Astrocyte (in vitro differentiated cells and primary cell): Measurements from ENCODE around the gene HOXB7. TPM values are rescaled to one million over a fixed set of nuclear protein-coding genes. Genes with fewer than 3 reads are reported as not detected.

Experiments used
- DNase-seq: peaks from one replicate; pipeline ENCODE4 v3.0.0-alpha.2; 2010; ENCODE audit warnings: low read depth
- FAIRE-seq: peaks from 2 replicates; lab custom pipeline; 2011; peaks lifted over from hg19 to GRCh38; lab: Jason Lieb, UNC
- H2AFZ ChIP-seq: 2 replicates; pipeline ENCODE4 v1.6.0; 2012; ENCODE audit warnings: low read depth, low read length, inconsistent platforms
- H3K27ac ChIP-seq: 2 replicates; pipeline ENCODE4 v1.5.1; 2011; ENCODE audit warnings: low read depth, low read length, inconsistent platforms
- H3K27me3 ChIP-seq: 2 replicates; pipeline ENCODE4 v1.6.0; 2011; ENCODE audit warnings: low read length, inconsistent platforms; ENCODE audit not compliant: insufficient read depth
- H3K36me3 ChIP-seq: 2 replicates; pipeline ENCODE4 v1.5.1; 2011; ENCODE audit warnings: low read length, inconsistent platforms; ENCODE audit not compliant: insufficient read depth
- H3K4me1 ChIP-seq: 2 replicates; pipeline ENCODE4 v1.5.1; 2011; ENCODE audit warnings: low read length, inconsistent platforms; ENCODE audit not compliant: insufficient read depth
- H3K4me2 ChIP-seq: 2 replicates; pipeline ENCODE4 v1.6.0; 2012; ENCODE audit warnings: low read length, inconsistent platforms
- H3K4me3 ChIP-seq: 2 replicates; pipeline ENCODE4 v1.5.1; 2011; ENCODE audit warnings: low read depth, mild to moderate bottlenecking, low read length, inconsistent platforms; ENCODE audit not compliant: insufficient read depth
- H3K79me2 ChIP-seq: 2 replicates; pipeline ENCODE4 v1.6.0; 2012; ENCODE audit warnings: mild to moderate bottlenecking, low read length, inconsistent platforms; ENCODE audit not compliant: insufficient read depth
- H3K9ac ChIP-seq: 2 replicates; pipeline ENCODE4 v1.6.0; 2012; ENCODE audit warnings: mild to moderate bottlenecking, low read length, inconsistent platforms
- H3K9me3 ChIP-seq: 2 replicates; pipeline ENCODE4 v1.5.1; 2012; ENCODE audit warnings: low read depth, mild to moderate bottlenecking, low read length, inconsistent platforms; ENCODE audit not compliant: insufficient read depth
- H4K20me1 ChIP-seq: 2 replicates; pipeline ENCODE4 v1.6.0; 2012; ENCODE audit warnings: low read length, inconsistent platforms; ENCODE audit not compliant: insufficient read depth
- H3K27ac Mint-ChIP-seq: one replicate; pipeline ENCODE4 v1.8.0; 2021; ENCODE audit warnings: mild to moderate bottlenecking, mixed read lengths; ENCODE audit not compliant: unreplicated experiment
- H3K27me3 Mint-ChIP-seq: one replicate; pipeline ENCODE4 v1.8.0; 2021; ENCODE audit warnings: low read depth, mixed read lengths; ENCODE audit not compliant: unreplicated experiment
- H3K36me3 Mint-ChIP-seq: one replicate; pipeline ENCODE4 v1.8.0; 2021; ENCODE audit warnings: low read depth, mixed read lengths; ENCODE audit not compliant: unreplicated experiment
- H3K4me1 Mint-ChIP-seq: one replicate; pipeline ENCODE4 v1.8.0; 2021; ENCODE audit warnings: low read depth, mixed read lengths; ENCODE audit not compliant: unreplicated experiment
- H3K4me3 Mint-ChIP-seq: one replicate; pipeline ENCODE4 v1.8.0; 2021; ENCODE audit warnings: mild to moderate bottlenecking, moderate library complexity, mixed read lengths; ENCODE audit not compliant: unreplicated experiment
- H3K9me3 Mint-ChIP-seq: one replicate; pipeline ENCODE4 v1.8.0; 2021; ENCODE audit warnings: mild to moderate bottlenecking, mixed read lengths; ENCODE audit not compliant: unreplicated experiment
- EZH2 ChIP-seq: IDR thresholded peaks from 2 replicates; pipeline ENCODE4 v1.6.1; 2012; ENCODE audit warnings: mild to moderate bottlenecking, low read length, inconsistent platforms; ENCODE audit not compliant: insufficient read depth
- total RNA-seq: library from RNA; stranded (reverse); gene quantifications from 2 replicates; pipeline ENCODE4 v1.2.1, GENCODE V29; 2021
- TF ChIP-seq, protein P1 (sequence below): IDR thresholded peaks from 2 replicates; pipeline ENCODE4 v1.5.1; 2011; ENCODE audit warnings: low read depth, mild to moderate bottlenecking, inconsistent platforms, low read length, moderate library complexity; ENCODE audit not compliant: insufficient read depth

The HOXB7 gene
- total RNA-seq, 1 donor from 2014 or later: not detected

DNA sequence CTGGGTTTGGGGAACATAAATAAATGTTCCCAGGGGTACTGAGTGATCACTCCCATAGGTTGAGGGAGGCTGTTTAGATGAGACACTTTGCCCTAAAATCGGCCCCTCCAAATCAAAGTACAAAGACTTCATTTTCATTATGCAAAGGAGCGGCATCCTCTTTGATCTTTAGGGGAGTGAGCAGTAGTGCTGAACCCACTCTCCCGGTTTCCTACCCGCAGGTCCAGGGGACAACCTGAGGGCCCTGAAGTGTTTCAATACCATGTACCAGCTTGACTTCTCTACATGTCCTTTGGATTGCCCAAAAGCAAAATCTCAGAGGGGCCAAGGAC is 9.6 kb downstream of the HOXB7 start:
- no peak overlapping the region for H3K4me3 Mint-ChIP-seq
- H3K4me2 ChIP-seq: no peak overlapping the region
- H3K27ac ChIP-seq: no peak overlapping the region
- no peak overlapping the region for H3K27ac Mint-ChIP-seq
- no peaks in the 10 kb centered on the region for H3K4me1 Mint-ChIP-seq
- peaks cover 94% of the 10 kb centered on the region for H3K27me3 Mint-ChIP-seq
- no peak overlapping the region for H3K4me3 ChIP-seq
- FAIRE-seq (no peak), DNase-seq (no peak)
- peaks cover 31% of the 10 kb centered on the region for H4K20me1 ChIP-seq
- no peaks in the 10 kb centered on the region for H3K36me3 ChIP-seq
- H3K79me2 ChIP-seq: no peaks in the 10 kb centered on the region
- peaks cover 51% of the 10 kb centered on the region for H3K9me3 Mint-ChIP-seq
- H3K36me3 Mint-ChIP-seq: no peaks in the 10 kb centered on the region
- H2AFZ ChIP-seq: no peak overlapping the region
- peaks cover 5% of the 10 kb centered on the region for H3K4me1 ChIP-seq
- H3K9me3 ChIP-seq: no peaks in the 10 kb centered on the region
- peaks cover 98% of the 10 kb centered on the region for H3K27me3 ChIP-seq
- H3K9ac ChIP-seq: no peak overlapping the region
- no peak for TF ChIP-seq EZH2
- TF ChIP-seq, protein P1, sequence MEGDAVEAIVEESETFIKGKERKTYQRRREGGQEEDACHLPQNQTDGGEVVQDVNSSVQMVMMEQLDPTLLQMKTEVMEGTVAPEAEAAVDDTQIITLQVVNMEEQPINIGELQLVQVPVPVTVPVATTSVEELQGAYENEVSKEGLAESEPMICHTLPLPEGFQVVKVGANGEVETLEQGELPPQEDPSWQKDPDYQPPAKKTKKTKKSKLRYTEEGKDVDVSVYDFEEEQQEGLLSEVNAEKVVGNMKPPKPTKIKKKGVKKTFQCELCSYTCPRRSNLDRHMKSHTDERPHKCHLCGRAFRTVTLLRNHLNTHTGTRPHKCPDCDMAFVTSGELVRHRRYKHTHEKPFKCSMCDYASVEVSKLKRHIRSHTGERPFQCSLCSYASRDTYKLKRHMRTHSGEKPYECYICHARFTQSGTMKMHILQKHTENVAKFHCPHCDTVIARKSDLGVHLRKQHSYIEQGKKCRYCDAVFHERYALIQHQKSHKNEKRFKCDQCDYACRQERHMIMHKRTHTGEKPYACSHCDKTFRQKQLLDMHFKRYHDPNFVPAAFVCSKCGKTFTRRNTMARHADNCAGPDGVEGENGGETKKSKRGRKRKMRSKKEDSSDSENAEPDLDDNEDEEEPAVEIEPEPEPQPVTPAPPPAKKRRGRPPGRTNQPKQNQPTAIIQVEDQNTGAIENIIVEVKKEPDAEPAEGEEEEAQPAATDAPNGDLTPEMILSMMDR: no peak

DNA sequence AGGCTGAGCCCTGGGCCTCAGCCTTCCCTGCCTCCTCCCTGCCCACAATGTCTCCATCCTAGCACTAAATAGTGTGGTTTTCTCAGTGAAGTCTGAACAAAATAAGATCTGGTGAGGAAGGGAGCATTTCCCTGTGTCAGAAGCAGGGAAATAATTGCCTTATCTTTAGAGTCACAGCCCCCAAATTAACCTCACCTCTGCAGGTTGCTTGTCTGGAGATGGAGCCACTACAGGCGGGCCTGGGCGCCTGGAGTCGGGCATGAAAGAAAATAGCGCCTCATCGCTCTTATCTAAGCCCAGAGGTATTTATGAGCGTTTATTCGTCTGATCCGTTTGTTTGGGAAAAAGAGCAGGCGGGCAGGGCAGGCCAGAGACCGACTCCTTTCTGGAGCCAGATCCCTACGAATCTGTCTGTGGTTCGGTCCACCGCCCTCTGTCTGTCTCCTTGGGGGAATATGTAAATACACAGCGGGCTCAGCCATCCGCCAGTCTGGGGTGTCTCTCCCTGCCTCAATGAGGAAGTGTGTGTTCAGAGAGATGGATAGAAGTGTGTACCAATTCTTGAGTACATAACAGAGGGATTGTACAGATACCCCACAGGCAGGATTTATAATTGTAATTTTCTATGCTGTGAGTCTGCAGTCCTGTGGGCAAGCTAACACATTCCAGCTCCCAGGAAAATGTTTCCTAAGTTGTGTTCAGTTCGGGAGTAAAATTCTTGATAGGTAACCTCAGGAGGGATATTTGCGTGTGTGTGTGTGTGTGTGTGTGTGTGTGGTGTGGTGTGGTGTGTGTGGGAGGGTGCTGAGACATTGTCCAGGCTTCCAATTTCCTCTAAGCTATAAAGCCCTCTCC is 10.3 kb downstream of the HOXB7 start:
- Histone ChIP-seq H3K9ac (no peak overlapping the region), H2AFZ (no peak overlapping the region), H3K27me3 (peaks cover 98% of the 10 kb centered on the region), H3K27ac (no peak overlapping the region), H3K9me3 (no peaks in the 10 kb centered on the region), H3K4me3 (no peak overlapping the region), H3K36me3 (no peaks in the 10 kb centered on the region), H3K4me1 (peaks cover 9% of the 10 kb centered on the region), H3K79me2 (no peaks in the 10 kb centered on the region), H4K20me1 (peaks cover 30% of the 10 kb centered on the region), H3K4me2 (no peak overlapping the region)
- no peak overlapping the region for H3K4me3 Mint-ChIP-seq
- DNase-seq (no peak), FAIRE-seq (no peak)
- H3K9me3 Mint-ChIP-seq: peaks cover 51% of the 10 kb centered on the region
- H3K4me1 Mint-ChIP-seq: no peaks in the 10 kb centered on the region
- TF ChIP-seq, protein P1: no peak
- no peak for TF ChIP-seq EZH2
- peaks cover 94% of the 10 kb centered on the region for H3K27me3 Mint-ChIP-seq
- no peak overlapping the region for H3K27ac Mint-ChIP-seq
- H3K36me3 Mint-ChIP-seq: no peaks in the 10 kb centered on the region

DNA sequence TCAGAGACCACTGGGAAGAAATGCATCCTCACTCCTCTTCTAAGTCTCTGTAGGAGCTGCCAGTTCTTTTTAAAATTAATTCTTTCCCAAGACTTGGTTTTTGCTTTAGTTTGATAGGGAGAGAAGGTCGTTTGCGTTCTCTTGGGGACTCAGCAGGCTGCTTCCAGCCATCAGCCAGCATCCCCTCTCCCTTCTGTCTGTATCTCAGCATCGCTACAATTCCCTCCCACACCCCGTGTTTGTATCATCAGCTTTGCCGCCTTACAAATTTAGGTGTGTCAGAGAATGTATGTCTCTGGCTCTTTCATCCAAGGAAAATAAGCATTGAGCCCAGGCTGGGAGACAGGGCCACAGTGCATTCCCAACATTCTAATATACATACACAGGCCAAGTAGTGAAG is 11.5 kb downstream of the HOXB7 start:
- no peak for FAIRE-seq
- no peaks in the 10 kb centered on the region for H3K4me1 Mint-ChIP-seq
- no peak overlapping the region for H3K4me3 Mint-ChIP-seq

More for the DNA sequence above, 11.5 kb downstream of the HOXB7 start:
- peaks cover 14% of the 10 kb centered on the region for H3K4me1 ChIP-seq
- peaks cover 98% of the 10 kb centered on the region for H3K27me3 ChIP-seq
- Mint-ChIP-seq H3K9me3 (peaks cover 51% of the 10 kb centered on the region), H3K27me3 (peaks cover 94% of the 10 kb centered on the region), H3K36me3 (no peaks in the 10 kb centered on the region), H3K27ac (no peak overlapping the region)
- no peak overlapping the region for H2AFZ ChIP-seq
- no peak overlapping the region for H3K9ac ChIP-seq
- H3K4me3 ChIP-seq: no peak overlapping the region
- TF ChIP-seq, protein P1: no peak
- TF ChIP-seq EZH2: no peak
- H3K79me2 ChIP-seq: no peaks in the 10 kb centered on the region
- no peak overlapping the region for H3K4me2 ChIP-seq
- no peak for DNase-seq
- no peaks in the 10 kb centered on the region for H3K9me3 ChIP-seq
- H3K36me3 ChIP-seq: no peaks in the 10 kb centered on the region
- peaks cover 26% of the 10 kb centered on the region for H4K20me1 ChIP-seq
- no peak overlapping the region for H3K27ac ChIP-seq
